HCEC 1CT (cell line): Measurements from ENCODE around the gene MSH6.

ENCODE experiments used
- DNase-seq: peaks from one replicate; pipeline ENCODE4 v3.0.0-alpha.2; 2017

MSH6 gene

GRCh38 chr2:47782671-47783485 lies at the start of gene MSH6:
Gene MSH6, plus strand, starts transcription at chr2:47783145. Its CDS starts 89 bp downstream, at chr2:47783234.
- peak; percentile 90 for DNase-seq

GRCh38 chr2:47735136-47735869 lies 47.6 kb upstream of the MSH6 start:
- no peak for DNase-seq

- DNase-seq: no peak
Measured at GRCh38 chr2:47735912-47736311, 47.0 kb upstream of the MSH6 start.

GRCh38 chr2:47737191-47737975 lies 45.6 kb upstream of the MSH6 start:
- DNase-seq: no peak

- DNase-seq: no peak
Measured at GRCh38 chr2:47738331-47738730, 44.6 kb upstream of the MSH6 start.

- DNase-seq: no peak
Measured at GRCh38 chr2:47741101-47741500, 41.8 kb upstream of the MSH6 start.

- no peak for DNase-seq
Measured at GRCh38 chr2:47741637-47742036, 41.3 kb upstream of the MSH6 start.

- DNase-seq: no peak
Measured at GRCh38 chr2:47744074-47744473, 38.9 kb upstream of the MSH6 start.

- no peak for DNase-seq
Measured at GRCh38 chr2:47747878-47748277, 35.1 kb upstream of the MSH6 start.

- DNase-seq: no peak
Measured at GRCh38 chr2:47751856-47752414, 31.0 kb upstream of the MSH6 start.

GRCh38 chr2:47767497-47767844 lies 15.5 kb upstream of the MSH6 start:
- DNase-seq: no peak

- peak; percentile 14 for DNase-seq
Measured at GRCh38 chr2:47767880-47768609, 14.9 kb upstream of the MSH6 start.

GRCh38 chr2:47769318-47769717 lies 13.6 kb upstream of the MSH6 start:
- DNase-seq: no peak

- DNase-seq: peak; percentile 98
Measured at GRCh38 chr2:47771211-47771610, 11.7 kb upstream of the MSH6 start.

- no peak for DNase-seq
Measured at GRCh38 chr2:47772343-47772742, 10.6 kb upstream of the MSH6 start.

- DNase-seq: no peak
Measured at GRCh38 chr2:47774567-47774966, 8.4 kb upstream of the MSH6 start.

GRCh38 chr2:47777277-47777937 lies 5.5 kb upstream of the MSH6 start:
- DNase-seq: no peak

GRCh38 chr2:47778698-47779425 lies 4.1 kb upstream of the MSH6 start:
- DNase-seq: no peak

GRCh38 chr2:47779426-47779790 lies 3.5 kb upstream of the MSH6 start:
- DNase-seq: no peak

- no peak for DNase-seq
Measured at GRCh38 chr2:47782381-47782670, 619 bp upstream of the MSH6 start.
